K562 (cell line): ENCODE data around the gene S1PR1. TPM values are rescaled to one million over a fixed set of nuclear protein-coding genes. Genes with fewer than 3 reads are reported as not detected.

Experiments used
- ATAC-seq: fragments of 200-7000 bp; cut with Tn5 transposase; 3 replicates; pipeline ENCODE4 v1.9.1; 2020; ENCODE audit warnings: moderate library complexity
- BruUV-seq: library from RNA; stranded (reverse); fragments of 400-500 nt; replicated peaks from 2 replicates; lab custom pipeline; 2021; lab: Mats Ljungman, UMichigan
- CTCF ChIA-PET: fragments of 300-600 bp; formaldehyde crosslinking; extraction: SDS; loops from one replicate; lab custom pipeline; 2021; ENCODE audit warnings: low intra/inter-chr PET ratio; lab: Yijun Ruan, JAX
- POLR2A ChIA-PET: fragments of 300-600, 350-650 bp; sonication (Branson Sonifier 250); formaldehyde crosslinking; extraction: SDS; loops from one replicate; lab custom pipeline; 2021; ENCODE audit warnings: antibody characterized with exemption, inconsistent platforms; lab: Yijun Ruan, JAX
- DNase-seq, 4 experiments: peaks; one replicate each; pipeline versions ENCODE4 v3.0.0 to v3.0.0-alpha.2; 2011 to 2018; ENCODE audit warnings: low spot score in 3 of 4, mixed read lengths in 3 of 4; ENCODE audit errors: extremely low read depth in 1 of 4
- FAIRE-seq: peaks from 2 replicates; lab custom pipeline; 2011; peaks lifted over from hg19 to GRCh38; lab: Jason Lieb, UNC
- H2AFZ ChIP-seq: 2 replicates; pipeline ENCODE4 v1.6.0; 2011; ENCODE audit warnings: low read depth, low read length, control low read depth, inconsistent platforms
- H3K27ac ChIP-seq: fragments of 200-600 bp; 3 replicates; pipeline ENCODE4 v1.8.0; 2011; ENCODE audit warnings: low read depth, mild to moderate bottlenecking, control low read depth, inconsistent platforms, low read length, moderate library complexity, mixed read lengths; ENCODE audit errors: extremely low read depth
- H3K27me3 ChIP-seq, 2 experiments: fragments of 300-600 bp in 1 of 2; 2 replicates in 1 of 2; 3 replicates in 1 of 2; pipeline versions ENCODE4 v1.6.0 to v1.8.0; 2011; ENCODE audit warnings: inconsistent platforms in 2 of 2, low read length in 2 of 2, mild to moderate bottlenecking in 1 of 2, mixed read lengths in 1 of 2, moderate library complexity in 1 of 2; ENCODE audit not compliant: control insufficient read depth in 2 of 2, insufficient read depth in 2 of 2
- H3K36me3 ChIP-seq: fragments of 300-600 bp; 3 replicates; pipeline ENCODE4 v1.8.0; 2011; ENCODE audit warnings: mild to moderate bottlenecking, low read length, inconsistent platforms; ENCODE audit not compliant: control insufficient read depth, insufficient read depth
- H3K4me1 ChIP-seq, 2 experiments: fragments of 200-600 bp in 1 of 2; replicated peaks in 1 of 2; 2 replicates in 1 of 2; 3 replicates in 1 of 2; pipeline versions ENCODE4 v1.5.1 to v1.8.0; 2011; ENCODE audit warnings: inconsistent platforms in 2 of 2, low read length in 2 of 2, mild to moderate bottlenecking in 1 of 2, mixed read lengths in 1 of 2, moderate library complexity in 1 of 2; ENCODE audit not compliant: control insufficient read depth in 2 of 2, insufficient read depth in 2 of 2
- H3K4me2 ChIP-seq: 2 replicates; pipeline ENCODE4 v1.6.1; 2011; ENCODE audit warnings: low read length, control low read depth, inconsistent platforms, mixed read lengths; ENCODE audit not compliant: insufficient read depth
- H3K4me3 ChIP-seq: fragments of 200-600 bp; sonication (generic), shearing (Covaris generic); 2 replicates; pipeline ENCODE4 v1.5.1; 2016; ENCODE audit warnings: control low read depth, inconsistent platforms
- H3K79me2 ChIP-seq: fragments of 200-600 bp; 3 replicates; pipeline ENCODE4 v1.8.0; 2011; ENCODE audit warnings: low read length, inconsistent platforms; ENCODE audit not compliant: control insufficient read depth, insufficient read depth
- H3K9ac ChIP-seq, 2 experiments: 2 replicates each; pipeline versions ENCODE4 v1.6.0 to v1.6.1; 2011; ENCODE audit warnings: low read depth in 2 of 2, low read length in 2 of 2, control low read depth in 1 of 2, inconsistent platforms in 1 of 2, mild to moderate bottlenecking in 1 of 2, mixed read lengths in 1 of 2; ENCODE audit not compliant: insufficient read depth in 1 of 2
- H3K9me1 ChIP-seq: one replicate; pipeline ENCODE4 v1.6.0; 2011; ENCODE audit warnings: inconsistent platforms, mild to moderate bottlenecking, low read length, moderate library complexity; ENCODE audit not compliant: control insufficient read depth, insufficient read depth
- H3K9me3 ChIP-seq: replicated peaks from 2 replicates; pipeline ENCODE4 v1.5.1; 2011; ENCODE audit warnings: low read depth, low read length, inconsistent platforms; ENCODE audit not compliant: control insufficient read depth, insufficient read depth
- H4K20me1 ChIP-seq: replicated peaks from 2 replicates; pipeline ENCODE4 v1.6.1; 2011; ENCODE audit warnings: low read length, inconsistent platforms, mixed read lengths; ENCODE audit not compliant: control insufficient read depth, insufficient read depth
- DLX4 ChIP-seq: fragments of 250-450 bp; sonication (Bioruptor Pico); IDR thresholded peaks from 2 replicates; pipeline ENCODE4 v1.6.1; 2021; ENCODE audit warnings: mild to moderate bottlenecking
- EP300 ChIP-seq: IDR thresholded peaks from 2 replicates; pipeline ENCODE4 v1.6.1; 2012; ENCODE audit warnings: low read length, improper control_type of control experiment
- GATAD2A ChIP-seq: fragments of 450-650 bp; IDR thresholded peaks from 2 replicates; pipeline ENCODE4 v1.6.1; 2017
- GTF2A2 ChIP-seq: IDR thresholded peaks from 2 replicates; pipeline ENCODE4 v1.6.1; 2016; ENCODE audit warnings: mild to moderate bottlenecking, missing genetic modification characterization, missing compliant biosample characterization
- IRF2 ChIP-seq: sonication (generic); formaldehyde crosslinking; IDR thresholded peaks from 2 replicates; pipeline ENCODE4 v1.8.1; 2022; ENCODE audit warnings: mild to moderate bottlenecking, missing genetic modification reagents
- KAT2B ChIP-seq: IDR thresholded peaks from one replicate; pipeline ENCODE4 v1.6.1; 2012; ENCODE audit warnings: low read depth, mild to moderate bottlenecking, control low read depth, inconsistent platforms, low read length, moderate library complexity
- KLF13 ChIP-seq: fragments of 450-650 bp; IDR thresholded peaks from 2 replicates; pipeline ENCODE4 v1.6.1; 2016; ENCODE audit warnings: missing genetic modification characterization, low read depth, mild to moderate bottlenecking, missing compliant biosample characterization, moderate library complexity, borderline replicate concordance
- L3MBTL2 ChIP-seq: fragments of 450-650 bp; IDR thresholded peaks from 2 replicates; pipeline ENCODE4 v1.6.1; 2016; ENCODE audit warnings: mild to moderate bottlenecking, moderate library complexity
- MNT ChIP-seq, 2 experiments: fragments of 450-650 bp; conservative IDR thresholded peaks; 2 replicates each; pipeline ENCODE4 v1.6.1; 2017; ENCODE audit warnings: mild to moderate bottlenecking in 2 of 2, moderate library complexity in 2 of 2
- NCOA2 ChIP-seq, 2 experiments: fragments of 450-650 bp; IDR thresholded peaks; 2 replicates each; pipeline ENCODE4 v1.6.1; 2018; ENCODE audit warnings: mild to moderate bottlenecking in 2 of 2, moderate library complexity in 1 of 2; ENCODE audit not compliant: partially characterized antibody in 2 of 2
- NUFIP1 ChIP-seq: fragments of 450-650 bp; IDR thresholded peaks from 2 replicates; pipeline ENCODE4 v1.6.1; 2018; ENCODE audit not compliant: partially characterized antibody
- PHB2 ChIP-seq: fragments of 450-650 bp; IDR thresholded peaks from 2 replicates; pipeline ENCODE4 v1.6.1; 2017; ENCODE audit warnings: low read depth
- POLR2H ChIP-seq: IDR thresholded peaks from 2 replicates; pipeline ENCODE4 v1.6.1; 2016; ENCODE audit warnings: missing genetic modification characterization, low read depth, mild to moderate bottlenecking, control low read depth, missing compliant biosample characterization, moderate library complexity
- POLR3G ChIP-seq: IDR thresholded peaks from 2 replicates; pipeline ENCODE4 v1.6.1; 2011; ENCODE audit not compliant: insufficient read length, insufficient replicate concordance; ENCODE audit errors: extremely low read depth
- PURB ChIP-seq: sonication (generic); formaldehyde crosslinking; IDR thresholded peaks from 2 replicates; pipeline ENCODE4 v1.9.0; 2021; ENCODE audit warnings: low read depth, mild to moderate bottlenecking, missing genetic modification reagents
- RUNX1 ChIP-seq: sonication (generic); IDR thresholded peaks from 2 replicates; pipeline ENCODE4 v1.6.1; 2016; ENCODE audit warnings: antibody characterized with exemption, low read depth
- SREBF1 ChIP-seq: fragments of 150-350 bp; IDR thresholded peaks from 2 replicates; pipeline ENCODE4 v1.6.1; 2014; ENCODE audit warnings: antibody characterized with exemption, low read depth, low read length, borderline replicate concordance
- STAT5A ChIP-seq: IDR thresholded peaks from 2 replicates; pipeline ENCODE4 v1.6.1; 2012; ENCODE audit warnings: low read length, inconsistent platforms, borderline replicate concordance
- TAL1 ChIP-seq: fragments of 450-650 bp; IDR thresholded peaks from 2 replicates; pipeline ENCODE4 v1.6.1; 2016; ENCODE audit warnings: mild to moderate bottlenecking
- TEAD2 ChIP-seq: fragments of 450-650 bp; IDR thresholded peaks from 2 replicates; pipeline ENCODE4 v1.6.1; 2016; ENCODE audit warnings: missing genetic modification characterization, control low read depth, missing compliant biosample characterization
- ZNF707 ChIP-seq: fragments of 250-450 bp; sonication (Bioruptor Pico); conservative IDR thresholded peaks from 2 replicates; pipeline ENCODE4 v1.8.0; 2022; ENCODE audit warnings: inconsistent platforms, mild to moderate bottlenecking, moderate library complexity
- WGBS: fragments of 100-300 bp; shearing (Covaris generic); methylation state at CpG from one replicate; pipeline ENCODE4 v1.1.6; 2016; ENCODE audit warnings: low coverage, mixed read lengths; ENCODE audit not compliant: insufficient coverage; ENCODE audit errors: missing lambda C conversion rate; 5-methylcytosine and 5-hydroxymethylcytosine counted together
- in situ Hi-C: fragments of 300-500 bp; cut with MboI; formaldehyde crosslinking; loops from 4 replicates; pipeline ENCODE4 v1.15.0; 2018; ENCODE audit warnings: inconsistent platforms, mixed read lengths
- intact Hi-C: fragments of 100-400 bp; cut with micrococcal nuclease; formaldehyde crosslinking; loops from 2 replicates; pipeline ENCODE4 v1.14.2; 2022
- polyA plus RNA-seq, 8 experiments: library from polyadenylated mRNA; depleted of rRNA in 4 of 8; stranded (reverse) in 5 of 8; unstranded in 3 of 8; fragments of >200 nt; fragmentation: Nextera tagmentation in 2 of 8; fragmentation: Illumina TruSeq in 1 of 8; extraction: Ambion mirVana in 2 of 8; extraction: Trizol in 1 of 8; gene quantifications; 2 replicates each; pipeline versions ENCODE4 v1.2.1 to v1.2.3, GENCODE V29; 2011 to 2014; ENCODE audit warnings: inconsistent platforms in 1 of 8, missing spikeins in 1 of 8
- total RNA-seq, 7 experiments: library from RNA; depleted of rRNA in 6 of 7; stranded (reverse); fragments of >200 nt in 6 of 7; fragmentation: Illumina TruSeq in 2 of 7; extraction: Trizol in 2 of 7; gene quantifications; 2 replicates each; pipeline versions ENCODE4 v1.2.1 to v1.2.3, GENCODE V29; 2011 to 2021; ENCODE audit warnings: low replicate concordance in 1 of 7

S1PR1 gene
- total and polyA plus RNA-seq, 9 of the 15 experiments (the other 6 are each of a cell fraction or from before 2014, with no cell fraction given) = 0.22 to 1.2 (median 0.43) TPM

- TF ChIP-seq GTF2A2 (tag) = no peak
- TF ChIP-seq GATAD2A = no peak
- no peak for TF ChIP-seq DLX4 (CRISPR knock-in tag)
- TF ChIP-seq PURB (CRISPR knock-in tag) = no peak
- TF ChIP-seq KLF13 (tag) = no peak
- no peak for TF ChIP-seq EP300
Measured at GRCh38 chr1:101243751-101244150, 6.9 kb downstream of the S1PR1 start (continued).

- in situ Hi-C loops = no loop called here
- H3K4me1 ChIP-seq = peaks cover 0 to 6% of the 10 kb centered on the region in 2 experiments; a peak in 1 of 5 replicates
- DNase-seq (no peak), FAIRE-seq (no peak), ATAC-seq (no peak)
- no peaks in the 10 kb centered on the region for H3K79me2 ChIP-seq
- ChIA-PET CTCF (no interaction called here), POLR2A (no interaction called here)
- H3K4me2 ChIP-seq = no peak overlapping the region
- no peak overlapping the region for H2AFZ ChIP-seq
- H3K9ac ChIP-seq = no peak overlapping the region
- H3K36me3 ChIP-seq = no peaks in the 10 kb centered on the region
- H3K9me1 ChIP-seq = no peaks in the 10 kb centered on the region
- no peaks in the 10 kb centered on the region for H3K9me3 ChIP-seq
- no TSS peak for BruUV-seq
- WGBS = 42% methylated on average over 4 of the region's 5 CpGs
- H3K4me3 ChIP-seq = no peak overlapping the region
- intact Hi-C loops = no loop called here
- TF ChIP-seq SREBF1 (no peak), MNT (conservative IDR thresholded peaks at IDR 0.05) (no peak), PHB2 (no peak), RUNX1 (no peak), POLR2H (no peak), TEAD2 (tag) (no peak), STAT5A (no peak), NUFIP1 (no peak), KAT2B (no peak), TAL1 (no peak), POLR3G (no peak), IRF2 (no peak), L3MBTL2 (no peak), ZNF707 (CRISPR knock-in tag) (no peak), NCOA2 (IDR thresholded peaks at IDR 0.05; ENCODE audit: partially characterized antibody in 2 of 2) (no peak)
- H3K27ac ChIP-seq = no peak overlapping the region
- no peaks in the 10 kb centered on the region for H4K20me1 ChIP-seq
- H3K27me3 ChIP-seq = peaks cover 0 to under 1% of the 10 kb centered on the region in 2 experiments; a peak in 1 of 5 replicates
Measured at GRCh38 chr1:101244842-101245241, 8.0 kb downstream of the S1PR1 start.
